NB4 (cell line): ENCODE data around the gene GARIN5A.

Experiments used
- MAX ChIP-seq: IDR thresholded peaks from 2 replicates; pipeline ENCODE4 v1.6.1; 2011; ENCODE audit warnings: low read depth, low read length
- MYC ChIP-seq: IDR thresholded peaks from 2 replicates; pipeline ENCODE4 v1.6.1; 2011; ENCODE audit warnings: low read depth, low read length
- POLR2A ChIP-seq: IDR thresholded peaks from 2 replicates; pipeline ENCODE4 v1.6.1; 2011; ENCODE audit warnings: mild to moderate bottlenecking; ENCODE audit not compliant: insufficient read length; ENCODE audit errors: extremely low read depth
- TF ChIP-seq, protein P1 (sequence below): IDR thresholded peaks from one replicate; pipeline ENCODE4 v1.5.1; 2012; ENCODE audit warnings: low read depth, low read length

DNA sequence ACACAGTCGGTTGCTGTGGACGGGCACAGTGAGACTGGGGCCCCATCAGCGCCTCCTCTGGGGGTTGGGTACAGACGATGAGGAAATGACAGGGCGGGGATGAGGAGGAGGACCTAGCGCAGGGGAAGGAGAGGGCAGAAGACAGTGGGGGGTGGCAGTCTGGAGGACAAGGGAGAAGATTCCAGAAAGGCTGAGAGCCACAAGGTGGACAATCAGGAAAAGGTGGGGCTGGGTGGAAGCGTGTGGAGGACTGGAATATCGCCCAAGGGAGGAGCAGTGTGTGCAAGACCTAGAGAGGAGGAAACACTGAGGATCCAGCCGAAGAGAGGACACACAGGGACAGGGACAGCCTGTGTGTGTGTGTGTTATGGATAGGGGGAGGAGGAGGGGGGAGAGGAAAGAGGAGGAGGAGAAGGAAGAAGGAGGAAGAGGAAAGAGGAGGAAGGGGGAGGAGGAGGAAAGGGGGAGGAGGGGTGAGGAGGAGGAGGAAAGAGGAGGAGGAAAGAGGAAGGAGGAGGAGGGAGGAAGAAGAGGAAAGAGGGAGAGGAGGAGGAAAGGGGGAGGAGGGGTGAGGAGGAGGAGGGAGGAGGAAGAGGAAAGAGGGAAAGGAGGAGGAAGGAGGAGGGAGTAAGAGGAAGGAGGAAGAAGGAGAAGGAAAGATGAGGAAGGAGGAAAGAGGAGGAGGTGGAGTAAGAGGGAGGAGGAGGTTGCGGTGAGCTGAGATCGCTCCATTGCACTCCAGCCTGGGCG is 15.8 kb upstream of the GARIN5A start:
- TF ChIP-seq, protein P1, sequence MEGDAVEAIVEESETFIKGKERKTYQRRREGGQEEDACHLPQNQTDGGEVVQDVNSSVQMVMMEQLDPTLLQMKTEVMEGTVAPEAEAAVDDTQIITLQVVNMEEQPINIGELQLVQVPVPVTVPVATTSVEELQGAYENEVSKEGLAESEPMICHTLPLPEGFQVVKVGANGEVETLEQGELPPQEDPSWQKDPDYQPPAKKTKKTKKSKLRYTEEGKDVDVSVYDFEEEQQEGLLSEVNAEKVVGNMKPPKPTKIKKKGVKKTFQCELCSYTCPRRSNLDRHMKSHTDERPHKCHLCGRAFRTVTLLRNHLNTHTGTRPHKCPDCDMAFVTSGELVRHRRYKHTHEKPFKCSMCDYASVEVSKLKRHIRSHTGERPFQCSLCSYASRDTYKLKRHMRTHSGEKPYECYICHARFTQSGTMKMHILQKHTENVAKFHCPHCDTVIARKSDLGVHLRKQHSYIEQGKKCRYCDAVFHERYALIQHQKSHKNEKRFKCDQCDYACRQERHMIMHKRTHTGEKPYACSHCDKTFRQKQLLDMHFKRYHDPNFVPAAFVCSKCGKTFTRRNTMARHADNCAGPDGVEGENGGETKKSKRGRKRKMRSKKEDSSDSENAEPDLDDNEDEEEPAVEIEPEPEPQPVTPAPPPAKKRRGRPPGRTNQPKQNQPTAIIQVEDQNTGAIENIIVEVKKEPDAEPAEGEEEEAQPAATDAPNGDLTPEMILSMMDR = no peak
- TF ChIP-seq MAX (no peak), POLR2A (no peak), MYC (no peak)
